ENCODE measurements around the gene COBLL1. TPM values are rescaled to one million over a fixed set of nuclear protein-coding genes. Genes with fewer than 3 reads are reported as not detected.

The COBLL1 gene
- total RNA-seq, 1 experiment from 2014 or later, result 3.6 TPM

DNA sequence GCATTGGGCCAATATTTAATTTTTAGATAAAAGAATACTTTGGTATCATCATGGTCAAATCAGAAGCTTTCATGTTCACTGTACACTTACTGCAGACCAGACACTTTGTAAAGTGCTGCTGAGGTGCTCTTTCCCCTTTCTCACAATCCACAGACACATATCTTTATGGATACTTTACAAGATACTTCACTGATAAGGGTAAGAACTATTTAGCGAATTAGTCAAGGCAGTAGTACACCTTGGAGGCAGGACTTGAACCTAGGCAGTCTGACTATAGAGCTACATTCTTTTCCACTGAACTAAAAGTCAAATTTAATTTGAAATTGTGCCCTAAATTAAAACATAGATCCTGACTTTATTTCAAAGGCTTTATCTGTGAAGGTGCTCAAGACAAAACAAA lies 60.2 kb downstream of the COBLL1 start:
- H3K27ac ChIP-seq (ENCODE audit: low read length), result no peak overlapping the region
- H3K4me2 ChIP-seq (ENCODE audit: low read length), result no peak overlapping the region
- no peaks in the 10 kb centered on the region for H3K79me2 ChIP-seq (ENCODE audit: low read length)
- ChIA-PET POLR2A (ENCODE audit: unreplicated experiment) (no interaction called here), CTCF (no interaction called here)
- H3K9ac ChIP-seq (ENCODE audit: low read length), result no peak overlapping the region
- H2AFZ ChIP-seq (ENCODE audit: low read length), result no peak overlapping the region
- no peaks in the 10 kb centered on the region for H3F3A ChIP-seq (ENCODE audit: low read length, unreplicated experiment)
- no peaks in the 10 kb centered on the region for H3K36me3 ChIP-seq (ENCODE audit: low read depth, low read length)
- no peaks in the 10 kb centered on the region for H3K27me3 ChIP-seq (ENCODE audit: low read length)
- no TSS peak for BruUV-seq (replicated peaks)
- H3K9me2 ChIP-seq (replicated peaks; ENCODE audit: low read length), result no peaks in the 10 kb centered on the region
- TF ChIP-seq EZH2phosphoT487 (IDR thresholded peaks at IDR 0.05; ENCODE audit: borderline replicate concordance, low read length), result no peak
- no peak for TF ChIP-seq EZH2 (IDR thresholded peaks at IDR 0.05; ENCODE audit: low read length, unreplicated experiment)
- TF ChIP-seq, protein P1, sequence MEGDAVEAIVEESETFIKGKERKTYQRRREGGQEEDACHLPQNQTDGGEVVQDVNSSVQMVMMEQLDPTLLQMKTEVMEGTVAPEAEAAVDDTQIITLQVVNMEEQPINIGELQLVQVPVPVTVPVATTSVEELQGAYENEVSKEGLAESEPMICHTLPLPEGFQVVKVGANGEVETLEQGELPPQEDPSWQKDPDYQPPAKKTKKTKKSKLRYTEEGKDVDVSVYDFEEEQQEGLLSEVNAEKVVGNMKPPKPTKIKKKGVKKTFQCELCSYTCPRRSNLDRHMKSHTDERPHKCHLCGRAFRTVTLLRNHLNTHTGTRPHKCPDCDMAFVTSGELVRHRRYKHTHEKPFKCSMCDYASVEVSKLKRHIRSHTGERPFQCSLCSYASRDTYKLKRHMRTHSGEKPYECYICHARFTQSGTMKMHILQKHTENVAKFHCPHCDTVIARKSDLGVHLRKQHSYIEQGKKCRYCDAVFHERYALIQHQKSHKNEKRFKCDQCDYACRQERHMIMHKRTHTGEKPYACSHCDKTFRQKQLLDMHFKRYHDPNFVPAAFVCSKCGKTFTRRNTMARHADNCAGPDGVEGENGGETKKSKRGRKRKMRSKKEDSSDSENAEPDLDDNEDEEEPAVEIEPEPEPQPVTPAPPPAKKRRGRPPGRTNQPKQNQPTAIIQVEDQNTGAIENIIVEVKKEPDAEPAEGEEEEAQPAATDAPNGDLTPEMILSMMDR (conservative IDR thresholded peaks at IDR 0.05; ENCODE audit: low read depth, low read length), result no peak
- DNase-seq, result no peak
- ATAC-seq, result no peak
- H4K20me1 ChIP-seq (ENCODE audit: low read length), result no peaks in the 10 kb centered on the region
- no peaks in the 10 kb centered on the region for H3K9me3 ChIP-seq (ENCODE audit: low read length)
- H3K4me1 ChIP-seq (ENCODE audit: insufficient read depth, low read length), result no peaks in the 10 kb centered on the region
- H3K4me3 ChIP-seq (ENCODE audit: low read length), result no peak overlapping the region
- intact Hi-C loops (cut with micrococcal nuclease), result no loop called here

DNA sequence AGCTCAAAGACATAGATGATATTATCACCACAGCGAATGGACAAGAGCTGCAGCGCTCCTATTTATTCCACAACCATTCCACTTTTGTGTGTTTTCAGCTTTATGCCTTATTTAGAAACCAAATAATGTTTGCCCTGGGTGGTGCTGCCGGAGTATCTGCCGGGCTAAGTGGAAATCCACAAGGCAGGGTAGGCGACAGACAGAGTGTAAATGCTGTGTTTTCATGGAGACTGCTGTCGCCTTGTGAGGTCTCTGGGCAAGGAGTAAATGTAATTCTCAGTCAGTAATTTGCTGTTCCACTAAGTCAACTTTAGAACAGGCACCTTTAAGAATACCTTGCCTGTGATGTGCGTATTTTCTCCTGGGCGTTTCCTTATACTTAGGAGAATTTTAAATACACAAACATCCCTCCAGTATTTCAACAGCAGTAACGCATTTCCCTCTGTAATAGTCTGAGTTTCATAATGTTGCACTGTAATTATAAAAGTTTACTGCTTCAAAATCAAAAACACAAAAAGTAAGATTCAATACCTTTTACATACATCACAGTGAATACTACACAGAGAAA lies 60.9 kb downstream of the COBLL1 start:
- H3F3A ChIP-seq (ENCODE audit: low read length, unreplicated experiment), result no peaks in the 10 kb centered on the region
- ChIA-PET POLR2A (ENCODE audit: unreplicated experiment) (no interaction called here), CTCF (no interaction called here)
- H3K27ac ChIP-seq (ENCODE audit: low read length), result no peak overlapping the region
- H3K4me3 ChIP-seq (ENCODE audit: low read length), result no peak overlapping the region
- no peak for TF ChIP-seq EZH2phosphoT487 (IDR thresholded peaks at IDR 0.05; ENCODE audit: borderline replicate concordance, low read length)
- TF ChIP-seq, protein P1 (conservative IDR thresholded peaks at IDR 0.05; ENCODE audit: low read depth, low read length), result no peak
- TF ChIP-seq EZH2 (IDR thresholded peaks at IDR 0.05; ENCODE audit: low read length, unreplicated experiment), result no peak
- H3K9me2 ChIP-seq (replicated peaks; ENCODE audit: low read length), result no peaks in the 10 kb centered on the region
- BruUV-seq (replicated peaks), result no TSS peak
- DNase-seq (no peak), ATAC-seq (no peak)
- H3K36me3 ChIP-seq (ENCODE audit: low read depth, low read length), result no peaks in the 10 kb centered on the region
- no peaks in the 10 kb centered on the region for H3K9me3 ChIP-seq (ENCODE audit: low read length)
- no peaks in the 10 kb centered on the region for H3K27me3 ChIP-seq (ENCODE audit: low read length)
- no peak overlapping the region for H3K9ac ChIP-seq (ENCODE audit: low read length)
- intact Hi-C loops (cut with micrococcal nuclease), result no loop called here
- no peaks in the 10 kb centered on the region for H4K20me1 ChIP-seq (ENCODE audit: low read length)
- H3K4me2 ChIP-seq (ENCODE audit: low read length), result no peak overlapping the region
- H3K4me1 ChIP-seq (ENCODE audit: insufficient read depth, low read length), result no peaks in the 10 kb centered on the region
- no peak overlapping the region for H2AFZ ChIP-seq (ENCODE audit: low read length)
- no peaks in the 10 kb centered on the region for H3K79me2 ChIP-seq (ENCODE audit: low read length)

DNA sequence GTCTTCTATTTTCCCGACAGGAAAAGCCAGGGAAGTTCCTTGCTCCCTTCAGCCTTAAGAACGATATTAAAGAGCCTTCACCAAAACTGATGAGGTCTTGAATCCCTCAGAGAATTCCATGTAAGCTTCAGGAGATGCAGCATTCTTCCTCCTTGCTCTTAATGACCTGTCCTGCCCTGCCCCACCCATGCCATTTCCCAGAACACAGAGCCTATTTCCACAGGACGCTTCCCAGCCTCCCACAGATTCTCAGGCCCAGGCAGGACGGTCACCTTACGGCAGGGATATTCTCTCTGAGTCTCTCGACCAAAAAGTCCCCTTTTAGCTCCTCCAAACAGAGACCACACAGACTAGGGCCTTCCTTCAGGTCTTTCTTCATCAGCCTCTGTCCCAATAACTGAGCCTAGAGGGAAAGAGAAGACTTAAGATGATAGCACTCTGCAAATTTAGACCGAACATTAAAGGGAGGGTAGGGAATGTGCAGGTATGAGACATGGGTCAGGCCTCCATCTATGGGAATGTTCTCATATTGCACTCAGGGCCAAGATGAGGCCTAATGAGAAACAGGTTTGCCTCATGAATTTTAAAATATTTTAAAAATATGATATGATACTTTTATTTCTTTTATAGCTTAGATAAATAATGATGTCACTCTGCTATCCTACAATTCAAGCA lies 62.1 kb downstream of the COBLL1 start:
- no peak overlapping the region for H3K27ac ChIP-seq (ENCODE audit: low read length)
- no peaks in the 10 kb centered on the region for H3K36me3 ChIP-seq (ENCODE audit: low read depth, low read length)
- no peaks in the 10 kb centered on the region for H3K27me3 ChIP-seq (ENCODE audit: low read length)
- H2AFZ ChIP-seq (ENCODE audit: low read length), result no peak overlapping the region
- DNase-seq (no peak), ATAC-seq (no peak)
- CTCF ChIA-PET, result no interaction called here
- H3K9me2 ChIP-seq (replicated peaks; ENCODE audit: low read length), result no peaks in the 10 kb centered on the region
- no peaks in the 10 kb centered on the region for H4K20me1 ChIP-seq (ENCODE audit: low read length)
- H3K4me2 ChIP-seq (ENCODE audit: low read length), result no peak overlapping the region
- TF ChIP-seq, protein P1 (conservative IDR thresholded peaks at IDR 0.05; ENCODE audit: low read depth, low read length), result no peak
- no peak for TF ChIP-seq EZH2 (IDR thresholded peaks at IDR 0.05; ENCODE audit: low read length, unreplicated experiment)
- no peak for TF ChIP-seq EZH2phosphoT487 (IDR thresholded peaks at IDR 0.05; ENCODE audit: borderline replicate concordance, low read length)
- H3K79me2 ChIP-seq (ENCODE audit: low read length), result no peaks in the 10 kb centered on the region
- H3K9me3 ChIP-seq (ENCODE audit: low read length), result no peaks in the 10 kb centered on the region
- H3K9ac ChIP-seq (ENCODE audit: low read length), result no peak overlapping the region
- H3K4me1 ChIP-seq (ENCODE audit: insufficient read depth, low read length), result no peaks in the 10 kb centered on the region
- H3F3A ChIP-seq (ENCODE audit: low read length, unreplicated experiment), result no peaks in the 10 kb centered on the region
- intact Hi-C loops (cut with micrococcal nuclease), result no loop called here
- POLR2A ChIA-PET (ENCODE audit: unreplicated experiment), result no interaction called here
- H3K4me3 ChIP-seq (ENCODE audit: low read length), result no peak overlapping the region
- no TSS peak for BruUV-seq (replicated peaks)

Measured in PC-3 (cell line).